Measurements from ENCODE around the gene ABCA2. TPM values are rescaled to one million over a fixed set of nuclear protein-coding genes. Genes with fewer than 3 reads are reported as not detected.

ABCA2 gene
- total RNA-seq, 4 donors from 2014 or later, result 13.5 to 58.6 (median 19.3) TPM

GRCh38 chr9:137014166-137014565 is 13.9 kb downstream of the ABCA2 start:
- TF ChIP-seq, protein P1, sequence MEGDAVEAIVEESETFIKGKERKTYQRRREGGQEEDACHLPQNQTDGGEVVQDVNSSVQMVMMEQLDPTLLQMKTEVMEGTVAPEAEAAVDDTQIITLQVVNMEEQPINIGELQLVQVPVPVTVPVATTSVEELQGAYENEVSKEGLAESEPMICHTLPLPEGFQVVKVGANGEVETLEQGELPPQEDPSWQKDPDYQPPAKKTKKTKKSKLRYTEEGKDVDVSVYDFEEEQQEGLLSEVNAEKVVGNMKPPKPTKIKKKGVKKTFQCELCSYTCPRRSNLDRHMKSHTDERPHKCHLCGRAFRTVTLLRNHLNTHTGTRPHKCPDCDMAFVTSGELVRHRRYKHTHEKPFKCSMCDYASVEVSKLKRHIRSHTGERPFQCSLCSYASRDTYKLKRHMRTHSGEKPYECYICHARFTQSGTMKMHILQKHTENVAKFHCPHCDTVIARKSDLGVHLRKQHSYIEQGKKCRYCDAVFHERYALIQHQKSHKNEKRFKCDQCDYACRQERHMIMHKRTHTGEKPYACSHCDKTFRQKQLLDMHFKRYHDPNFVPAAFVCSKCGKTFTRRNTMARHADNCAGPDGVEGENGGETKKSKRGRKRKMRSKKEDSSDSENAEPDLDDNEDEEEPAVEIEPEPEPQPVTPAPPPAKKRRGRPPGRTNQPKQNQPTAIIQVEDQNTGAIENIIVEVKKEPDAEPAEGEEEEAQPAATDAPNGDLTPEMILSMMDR (IDR thresholded peaks at IDR 0.05; ENCODE audit: low read depth), result no peak

DNA sequence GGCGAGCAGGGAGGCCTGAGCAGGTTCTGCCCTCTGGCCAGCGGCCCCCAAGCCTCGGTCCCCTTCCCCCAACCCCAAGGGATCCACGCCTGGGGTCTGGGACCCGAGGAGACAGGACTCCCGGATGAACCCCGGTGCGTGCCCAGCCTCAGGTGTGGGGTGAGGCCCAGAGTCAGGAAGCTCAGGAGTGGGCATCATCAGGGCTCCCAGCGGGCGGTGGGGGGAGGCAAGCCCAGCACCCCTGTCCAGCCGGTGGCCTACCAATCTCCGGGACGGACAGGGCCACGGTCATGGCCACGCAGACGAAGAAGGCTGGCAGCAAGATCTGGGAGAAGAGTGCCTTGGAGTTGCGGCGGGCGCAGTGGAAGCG is 14.5 kb downstream of the ABCA2 start:
- TF ChIP-seq, protein P1 (IDR thresholded peaks at IDR 0.05; ENCODE audit: low read depth), result no peak

GRCh38 chr9:137012694-137013570 is 15.1 kb downstream of the ABCA2 start:
- TF ChIP-seq, protein P1 (IDR thresholded peaks at IDR 0.05; ENCODE audit: low read depth), result no peak

GRCh38 chr9:137011907-137012675 is 15.9 kb downstream of the ABCA2 start:
- TF ChIP-seq, protein P1 (IDR thresholded peaks at IDR 0.05; ENCODE audit: low read depth), result no peak

- TF ChIP-seq, protein P1 (IDR thresholded peaks at IDR 0.05; ENCODE audit: low read depth), result no peak
Measured at GRCh38 chr9:137011156-137011555, 16.9 kb downstream of the ABCA2 start.

DNA sequence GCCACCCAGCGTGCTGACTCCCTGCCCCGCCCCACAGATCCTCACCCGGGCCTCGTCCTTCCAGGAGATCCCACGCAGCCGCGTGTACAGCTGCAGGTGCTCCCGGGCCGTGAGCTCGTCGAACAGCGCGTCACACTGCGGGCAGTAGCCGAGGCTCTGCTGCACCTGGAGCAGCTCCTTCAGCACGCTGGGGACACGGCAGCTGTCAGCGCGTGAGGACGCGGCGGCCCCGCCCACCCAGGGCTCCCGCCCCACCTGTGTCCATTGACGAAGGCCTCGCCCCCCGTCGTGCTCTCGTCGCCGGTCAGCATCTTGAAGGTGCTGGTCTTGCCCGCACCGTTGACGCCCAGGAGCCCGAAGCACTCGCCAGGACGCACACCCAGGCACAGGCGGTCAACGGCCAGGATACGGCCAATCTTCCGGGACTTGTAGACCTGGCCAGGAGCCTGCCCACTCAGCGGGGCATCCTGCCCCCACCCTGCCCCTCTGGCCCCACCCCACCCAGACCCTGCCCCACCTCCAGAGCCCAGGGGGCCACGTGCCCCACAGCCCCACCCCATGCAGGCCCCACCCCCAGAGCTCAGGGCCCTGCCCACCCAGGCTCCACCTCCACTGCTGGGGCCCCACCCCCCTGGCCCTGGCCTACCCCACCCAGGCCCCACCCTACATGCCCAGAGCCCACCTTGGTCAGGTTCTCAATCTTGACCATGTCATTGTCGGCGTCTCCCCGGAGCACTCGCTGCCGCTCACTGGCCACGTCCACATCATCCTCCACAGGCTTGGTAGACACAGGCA is 17.9 kb downstream of the ABCA2 start:
- TF ChIP-seq, protein P1 (IDR thresholded peaks at IDR 0.05; ENCODE audit: low read depth), result no peak
